Endothelial cell of umbilical vein (primary cell): ENCODE results near the gene NCKAP5. TPM values are rescaled to one million over a fixed set of nuclear protein-coding genes. Genes with fewer than 3 reads are reported as not detected.

Experiments used
- BruUV-seq: library from RNA; stranded (reverse); fragments of 400-500 nt; replicated peaks from 2 replicates; lab custom pipeline; 2021; lab: Mats Ljungman, UMichigan
- CTCF ChIA-PET: fragments of 300-600, 350-600 bp; sonication (Branson Sonifier 250); formaldehyde crosslinking; loops from one replicate; lab custom pipeline; 2021; ENCODE audit warnings: antibody characterized with exemption, inconsistent platforms; lab: Charles Lee
- POLR2A ChIA-PET: fragments of 300-600, 350-600 bp; sonication (Branson Sonifier 250); formaldehyde crosslinking; loops from one replicate; lab custom pipeline; 2021; ENCODE audit warnings: antibody characterized with exemption, inconsistent platforms; lab: Charles Lee
- DNase-seq: peaks from one replicate; pipeline ENCODE4 v3.0.0-alpha.2; 2011; ENCODE audit warnings: low read depth, low spot score
- FAIRE-seq: peaks from 2 replicates; lab custom pipeline; 2011; peaks lifted over from hg19 to GRCh38; lab: Jason Lieb, UNC
- H2AFZ ChIP-seq: 2 replicates; pipeline ENCODE4 v1.6.0; 2012; ENCODE audit warnings: low read depth, low read length, control low read depth, inconsistent platforms
- H3K27ac ChIP-seq: 2 replicates; pipeline ENCODE4 v1.5.1; 2011; ENCODE audit warnings: low read depth, mild to moderate bottlenecking, control low read depth, low read length, moderate library complexity; ENCODE audit not compliant: insufficient read depth
- H3K27me3 ChIP-seq, 2 experiments: 2 replicates each; pipeline versions ENCODE4 v1.6.0 to v1.6.1; 2011; ENCODE audit warnings: low read length in 2 of 2, mixed read lengths in 1 of 2; ENCODE audit not compliant: control insufficient read depth in 2 of 2, insufficient read depth in 2 of 2
- H3K36me3 ChIP-seq, 2 experiments: 2 replicates in 1 of 2; 3 replicates in 1 of 2; pipeline ENCODE4 v1.5.1; 2011; ENCODE audit warnings: low read length in 2 of 2, mild to moderate bottlenecking in 1 of 2, moderate library complexity in 1 of 2; ENCODE audit not compliant: control insufficient read depth in 2 of 2, insufficient read depth in 2 of 2; ENCODE audit errors: extremely low read depth in 1 of 2
- H3K4me1 ChIP-seq: 3 replicates; pipeline ENCODE4 v1.5.1; 2011; ENCODE audit warnings: mild to moderate bottlenecking, low read length; ENCODE audit not compliant: control insufficient read depth, insufficient read depth; ENCODE audit errors: extremely low read depth
- H3K4me2 ChIP-seq: 2 replicates; pipeline ENCODE4 v1.6.1; 2011; ENCODE audit warnings: low read length, control low read depth, mixed read lengths; ENCODE audit not compliant: insufficient read depth
- H3K4me3 ChIP-seq, 3 experiments: fragments of 200-600 bp in 1 of 3; sonication (generic), shearing (Covaris generic) in 1 of 3; replicated peaks in 1 of 3; 2 replicates each; pipeline ENCODE4 v1.5.1; 2011 to 2016; ENCODE audit warnings: control low read depth in 3 of 3, low read length in 3 of 3, mild to moderate bottlenecking in 2 of 3, inconsistent platforms in 1 of 3, low read depth in 1 of 3, moderate library complexity in 1 of 3; ENCODE audit not compliant: insufficient read depth in 1 of 3
- H3K79me2 ChIP-seq: 2 replicates; pipeline ENCODE4 v1.6.0; 2012; ENCODE audit warnings: low read length, inconsistent platforms; ENCODE audit not compliant: control insufficient read depth, insufficient read depth
- H3K9ac ChIP-seq: replicated peaks from 2 replicates; pipeline ENCODE3; 2011; ENCODE audit warnings: low read length, control low read depth; ENCODE audit not compliant: insufficient read depth; ENCODE audit errors: extremely low read depth
- H3K9me1 ChIP-seq: replicated peaks from 3 replicates; pipeline ENCODE4 v1.6.0; 2011; ENCODE audit warnings: mild to moderate bottlenecking, low read length; ENCODE audit not compliant: control insufficient read depth, insufficient read depth; ENCODE audit errors: extremely low read depth
- H3K9me3 ChIP-seq: replicated peaks from 2 replicates; pipeline ENCODE4 v1.5.1; 2012; ENCODE audit warnings: low read length, inconsistent platforms; ENCODE audit not compliant: control insufficient read depth, insufficient read depth
- H4K20me1 ChIP-seq: replicated peaks from 2 replicates; pipeline ENCODE3; 2011; ENCODE audit warnings: mild to moderate bottlenecking, low read length; ENCODE audit not compliant: control insufficient read depth, insufficient read depth; ENCODE audit errors: extremely low read depth
- EZH2 ChIP-seq: IDR thresholded peaks from 2 replicates; pipeline ENCODE4 v1.6.1; 2012; ENCODE audit warnings: borderline replicate concordance, low read depth, mild to moderate bottlenecking, moderate library complexity, low read length, inconsistent platforms; ENCODE audit not compliant: severe bottlenecking
- FOS ChIP-seq: IDR thresholded peaks from 2 replicates; pipeline ENCODE4 v1.6.1; 2011; ENCODE audit warnings: mild to moderate bottlenecking, low read length, moderate library complexity, borderline replicate concordance; ENCODE audit not compliant: insufficient read depth
- GATA2 ChIP-seq: IDR thresholded peaks from 2 replicates; pipeline ENCODE4 v1.7.0; 2011; ENCODE audit warnings: low read depth, mild to moderate bottlenecking, moderate library complexity, mixed read lengths, low read length; ENCODE audit not compliant: insufficient read length, insufficient read depth
- JUN ChIP-seq: IDR thresholded peaks from 2 replicates; pipeline ENCODE4 v1.6.1; 2011; ENCODE audit warnings: borderline replicate concordance, low read depth; ENCODE audit not compliant: insufficient read length, insufficient read depth
- MYC ChIP-seq: IDR thresholded peaks from one replicate; pipeline ENCODE4 v1.6.1; 2011; ENCODE audit warnings: mild to moderate bottlenecking, low read depth, low read length
- POLR2A ChIP-seq: IDR thresholded peaks from 2 replicates; pipeline ENCODE4 v1.6.1; 2012; ENCODE audit warnings: low read depth, mild to moderate bottlenecking, control low read depth, low read length
- POLR2AphosphoS5 ChIP-seq: IDR thresholded peaks from 2 replicates; pipeline ENCODE4 v1.6.1; 2012; ENCODE audit warnings: low read depth, mild to moderate bottlenecking, control low read depth, low read length, moderate library complexity; ENCODE audit not compliant: insufficient read depth
- dilution Hi-C: fragments of 300-500 bp; cut with MboI; formaldehyde crosslinking; loops from one replicate; pipeline ENCODE4 v1.15.0; 2019; ENCODE audit warnings: low sequenced_read_pairs; ENCODE audit not compliant: extremely low pct_ligation_motif_present
- intact Hi-C: fragments of 100-400 bp; cut with micrococcal nuclease; formaldehyde crosslinking; loops from one replicate; pipeline ENCODE4 v1.10.0; 2022
- polyA plus RNA-seq, 4 experiments: library from polyadenylated mRNA; depleted of rRNA in 3 of 4; stranded (reverse) in 3 of 4; unstranded in 1 of 4; fragments of >200 nt; gene quantifications; 2 replicates each; pipeline versions ENCODE4 v1.2.1 to v1.2.3, GENCODE V29; 2011 to 2012; ENCODE audit warnings: missing spikeins in 1 of 4
- total RNA-seq: library from RNA; stranded (reverse); gene quantifications from 2 replicates; pipeline ENCODE4 v1.2.3, GENCODE V29; 2021

Gene NCKAP5
- total and polyA plus RNA-seq, 2 donors (not counting 3 experiments of a cell fraction or from before 2014, with no cell fraction given), result 0.47 to 3.3 TPM

DNA sequence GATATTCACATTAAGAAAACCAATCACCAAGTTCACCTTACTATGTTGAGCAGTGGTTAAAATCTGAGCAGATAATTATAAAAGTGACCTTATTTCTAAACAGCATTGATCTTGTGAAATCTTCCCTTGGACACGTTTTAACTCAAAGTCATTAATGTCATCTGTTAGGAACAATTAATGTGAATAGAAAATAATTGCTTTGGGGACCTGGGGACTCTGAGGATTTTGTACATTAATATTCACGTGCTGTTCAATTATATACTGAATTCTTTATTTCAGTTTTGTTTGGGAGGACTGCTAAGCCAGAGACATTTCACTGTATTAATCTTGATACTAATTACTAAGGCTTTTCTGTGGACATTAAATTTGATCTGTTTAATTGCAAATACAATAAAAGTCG is 771.2 kb downstream of the NCKAP5 start:
- Histone ChIP-seq H3K79me2 (no peaks in the 10 kb centered on the region), H3K9me3 (no peaks in the 10 kb centered on the region), H3K4me1 (no peaks in the 10 kb centered on the region), H3K4me2 (no peak overlapping the region), H3K4me3 (no peak overlapping the region), H3K9ac (no peak overlapping the region), H3K27me3 (no peaks in the 10 kb centered on the region), H3K9me1 (no peaks in the 10 kb centered on the region), H3K36me3 (no peaks in the 10 kb centered on the region), H4K20me1 (no peaks in the 10 kb centered on the region), H2AFZ (no peak overlapping the region), H3K27ac (no peak overlapping the region)
- BruUV-seq, result no TSS peak
- CTCF ChIA-PET, result no interaction called here
- no peak for TF ChIP-seq POLR2A
- DNase-seq, result no peak
- dilution Hi-C loops, result no loop called here
- FAIRE-seq, result no peak
- POLR2A ChIA-PET, result no interaction called here
- intact Hi-C loops, result no loop called here

GRCh38 chr2:132795220-132795619 is 773.0 kb downstream of the NCKAP5 start:
- no TSS peak for BruUV-seq
- intact Hi-C loops (no loop called here), dilution Hi-C loops (no loop called here)
- Histone ChIP-seq H3K79me2 (no peaks in the 10 kb centered on the region), H3K9me3 (no peaks in the 10 kb centered on the region), H3K27ac (no peak overlapping the region), H3K4me2 (no peak overlapping the region), H3K4me1 (no peaks in the 10 kb centered on the region), H4K20me1 (no peaks in the 10 kb centered on the region), H3K36me3 (no peaks in the 10 kb centered on the region), H2AFZ (no peak overlapping the region), H3K9ac (no peak overlapping the region), H3K4me3 (no peak overlapping the region), H3K27me3 (no peaks in the 10 kb centered on the region), H3K9me1 (no peaks in the 10 kb centered on the region)
- FAIRE-seq (no peak), DNase-seq (no peak)
- CTCF ChIA-PET, result no interaction called here
- POLR2A ChIA-PET, result no interaction called here
- no peak for TF ChIP-seq GATA2
- no peak for TF ChIP-seq JUN
- TF ChIP-seq MYC, result no peak
- no peak for TF ChIP-seq EZH2
- TF ChIP-seq FOS, result no peak
- no peak for TF ChIP-seq POLR2AphosphoS5
